ENCODE data around the gene HK3. TPM values are rescaled to one million over a fixed set of nuclear protein-coding genes. Genes with fewer than 3 reads are reported as not detected.

HK3 gene
- total and polyA plus RNA-seq, 2 of the 8 experiments (the other 6 are each of a cell fraction or from before 2014, with no cell fraction given), result not detected

DNA sequence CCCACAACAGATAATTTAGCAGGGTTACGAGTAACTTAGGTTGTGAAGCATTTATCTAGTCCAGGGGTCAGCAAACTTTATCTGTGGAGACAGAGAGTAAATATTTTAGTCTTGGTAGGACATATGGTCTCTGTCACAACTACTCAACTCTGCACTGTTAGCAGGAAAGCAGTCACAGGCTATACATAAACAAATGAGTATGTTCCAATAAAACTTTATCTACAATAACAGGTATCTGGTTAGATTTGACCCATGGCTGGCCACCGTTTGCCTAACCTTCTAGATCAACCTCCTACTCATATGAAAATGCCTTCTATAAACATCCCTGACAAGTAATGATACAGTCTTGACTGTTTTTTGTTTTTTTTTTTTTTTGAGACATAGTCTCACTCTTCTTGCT, 13.0 kb upstream of the HK3 start:
- H2BK5ac ChIP-seq (ENCODE audit: low read depth, low read length), result no peak overlapping the region
- no peak overlapping the region for H3K27ac ChIP-seq (ENCODE audit: low read depth, low read length)
- ChIA-PET CTCF (ENCODE audit: partially characterized antibody) (interaction anchor here (1.0 to 1.6 kb wide), 2 partner anchors 12 to 15 kb away, joined by 3 to 4 read pairs; no protein-coding TSS in a partner anchor), POLR2A (ENCODE audit: partially characterized antibody) (interaction anchor here (1.7 to 1.8 kb wide), 2 partner anchors 11 to 31 kb away, joined by 4 to 5 read pairs; no protein-coding TSS in a partner anchor)
- no peak overlapping the region for H3K56ac ChIP-seq (replicated peaks; ENCODE audit: insufficient read length, low read depth, low read length)
- DNase-seq (ENCODE audit: low read depth in 1 of 2, low spot score in 2 of 2), result no peak
- H2BK120ac ChIP-seq (replicated peaks; ENCODE audit: low read depth, low read length), result no peak overlapping the region
- peaks cover 0 to 14% (median 10%) of the 10 kb centered on the region in 4 experiments; a peak in 6 of 8 replicates for H3K36me3 ChIP-seq (ENCODE audit: control insufficient read depth in 2 of 4, insufficient read depth in 4 of 4, low read length in 3 of 4)
- no peak overlapping the region for H3K23ac ChIP-seq (ENCODE audit: insufficient read length)
- H3K9ac ChIP-seq (replicated peaks in 1 of 4; ENCODE audit: extremely low read depth in 1 of 4, low read depth in 3 of 4, low read length in 3 of 4), result no peak overlapping the region
- no peak overlapping the region for H4K91ac ChIP-seq (replicated peaks; ENCODE audit: insufficient read length, low read length)
- H2AFZ ChIP-seq (ENCODE audit: low read length), result no peak overlapping the region
- H3K79me2 ChIP-seq (ENCODE audit: control insufficient read depth in 1 of 2, insufficient read depth in 2 of 2, low read length in 2 of 2), result no peaks in the 10 kb centered on the region
- H3K4me1 ChIP-seq (replicated peaks in 1 of 4; ENCODE audit: control insufficient read depth in 3 of 4, insufficient read depth in 4 of 4, low read length in 3 of 4), result no peaks in the 10 kb centered on the region
- H2BK20ac ChIP-seq (ENCODE audit: low read length), result no peak overlapping the region
- H4K20me1 ChIP-seq (replicated peaks in 1 of 2; ENCODE audit: control insufficient read depth in 1 of 2, insufficient read depth in 2 of 2, low read length in 2 of 2), result peaks cover 0 to 3% of the 10 kb centered on the region in 2 experiments
- no peaks in the 10 kb centered on the region for H3K27me3 ChIP-seq (replicated peaks in 1 of 4; ENCODE audit: control insufficient read depth in 3 of 4, extremely low read depth in 1 of 4, insufficient read depth in 3 of 4, low read length in 3 of 4)
- H3K9me3 ChIP-seq (ENCODE audit: insufficient read depth in 2 of 2, low read depth in 1 of 2, low read length in 1 of 2), result no peaks in the 10 kb centered on the region
- no peak overlapping the region for H2BK15ac ChIP-seq (ENCODE audit: low read length)
- FAIRE-seq, result no peak
- H2AK5ac ChIP-seq (ENCODE audit: low read depth, low read length), result no peak overlapping the region
- H3K14ac ChIP-seq (ENCODE audit: insufficient read length), result no peak overlapping the region
- no peak overlapping the region for H4K8ac ChIP-seq (ENCODE audit: extremely low read depth, insufficient read depth, low read length)
- 93% methylated on average over 2 of the region's 2 CpGs; no CpG with 5 or more reads in 1 of the 2 experiments for WGBS, 2 experiments (ENCODE audit: extremely low coverage in 1 of 2, insufficient coverage in 1 of 2, insufficient read length in 1 of 2, insufficient replicate concordance in 2 of 2, low coverage in 1 of 2, low lambda C conversion rate in 2 of 2, missing lambda C conversion rate in 1 of 2)
- no peak overlapping the region for H3K18ac ChIP-seq (ENCODE audit: extremely low read depth, low read length)
- H3K23me2 ChIP-seq (ENCODE audit: low read depth, low read length), result no peaks in the 10 kb centered on the region; the same call in 1 of the 2 replicates
- no peak overlapping the region for H3K4ac ChIP-seq (replicated peaks; ENCODE audit: insufficient read length, low read depth, low read length)
- H3K4me3 ChIP-seq (ENCODE audit: extremely low read depth in 1 of 4, insufficient read depth in 2 of 4, low read depth in 3 of 4, low read length in 4 of 4), result no peak overlapping the region
- no peak overlapping the region for H2BK12ac ChIP-seq (ENCODE audit: low read depth, low read length)
- H3K79me1 ChIP-seq (ENCODE audit: low read depth, low read length), result no peaks in the 10 kb centered on the region
- H3K4me2 ChIP-seq (ENCODE audit: insufficient read depth in 1 of 2, low read depth in 2 of 2, low read length in 2 of 2), result no peak overlapping the region
- H4K5ac ChIP-seq (ENCODE audit: insufficient read length, low read depth, low read length), result no peak overlapping the region
- TF ChIP-seq CHD2 (IDR thresholded peaks at IDR 0.05; ENCODE audit: low read length) (no peak), SIRT6 (IDR thresholded peaks at IDR 0.05; ENCODE audit: low read length) (no peak), GABPA (IDR thresholded peaks at IDR 0.05; ENCODE audit: borderline replicate concordance, insufficient read depth, low read length) (no peak), JUND (IDR thresholded peaks at IDR 0.05; ENCODE audit: low read length) (no peak), GTF2F1 (IDR thresholded peaks at IDR 0.05; ENCODE audit: borderline replicate concordance, low read depth, low read length) (no peak), CHD1 (IDR thresholded peaks at IDR 0.05; ENCODE audit: low read depth, low read length) (no peak), NANOG (IDR thresholded peaks at IDR 0.05; ENCODE audit: insufficient read depth, low read depth, low read length, poor library complexity, severe bottlenecking) (no peak), TBP (IDR thresholded peaks at IDR 0.05; ENCODE audit: low read depth, low read length) (no peak), HDAC2 (IDR thresholded peaks at IDR 0.05; ENCODE audit: borderline replicate concordance in 1 of 2, low read depth in 2 of 2, low read length in 2 of 2) (no peak), EZH2 (IDR thresholded peaks at IDR 0.05; ENCODE audit: low read depth, low read length, severe bottlenecking) (no peak), CEBPB (IDR thresholded peaks at IDR 0.05; ENCODE audit: low read depth, low read length) (no peak)
- TF ChIP-seq, protein P1, sequence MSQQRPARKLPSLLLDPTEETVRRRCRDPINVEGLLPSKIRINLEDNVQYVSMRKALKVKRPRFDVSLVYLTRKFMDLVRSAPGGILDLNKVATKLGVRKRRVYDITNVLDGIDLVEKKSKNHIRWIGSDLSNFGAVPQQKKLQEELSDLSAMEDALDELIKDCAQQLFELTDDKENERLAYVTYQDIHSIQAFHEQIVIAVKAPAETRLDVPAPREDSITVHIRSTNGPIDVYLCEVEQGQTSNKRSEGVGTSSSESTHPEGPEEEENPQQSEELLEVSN (IDR thresholded peaks at IDR 0.05), result no peak

All from H1 (cell line).